Spleen (tissue), 7 donors: Measurements from ENCODE around the gene GAB4.

Source experiments
- POLR2A ChIP-seq, 3 donors: fragments of 450-650 bp; IDR thresholded peaks; one replicate each; pipeline ENCODE4 v1.5.1; 2017; ENCODE audit warnings: antibody characterized with exemption in 3 of 3, mild to moderate bottlenecking in 1 of 3
- POLR2AphosphoS5 ChIP-seq, 3 donors: sonication (generic); formaldehyde crosslinking; IDR thresholded peaks; one replicate each; pipeline ENCODE4 v1.5.1; 2017; ENCODE audit warnings: antibody characterized with exemption in 3 of 3
- TF ChIP-seq, protein P1 (sequence below), 11 experiments: fragments of 200-600 bp in 7 of 11; fragments of 450-650 bp in 4 of 11; sonication (generic) in 4 of 11; IDR thresholded peaks in 8 of 11; conservative IDR thresholded peaks in 3 of 11; 1 replicate in 7 of 11; 2 replicates in 4 of 11; pipeline versions ENCODE4 v1.4.0 to v1.8.0; 2016 to 2021; ENCODE audit warnings: antibody characterized with exemption in 11 of 11, inconsistent platforms in 4 of 11, mild to moderate bottlenecking in 1 of 11
- donor health status: DM: no; HTN: no; CAD: no; lungs with moderate emphysema.
- donor health status: DM: no; HTN: no; CAD: no.
- donor health status: DM: no; HTN: no; CAD: no.

DNA sequence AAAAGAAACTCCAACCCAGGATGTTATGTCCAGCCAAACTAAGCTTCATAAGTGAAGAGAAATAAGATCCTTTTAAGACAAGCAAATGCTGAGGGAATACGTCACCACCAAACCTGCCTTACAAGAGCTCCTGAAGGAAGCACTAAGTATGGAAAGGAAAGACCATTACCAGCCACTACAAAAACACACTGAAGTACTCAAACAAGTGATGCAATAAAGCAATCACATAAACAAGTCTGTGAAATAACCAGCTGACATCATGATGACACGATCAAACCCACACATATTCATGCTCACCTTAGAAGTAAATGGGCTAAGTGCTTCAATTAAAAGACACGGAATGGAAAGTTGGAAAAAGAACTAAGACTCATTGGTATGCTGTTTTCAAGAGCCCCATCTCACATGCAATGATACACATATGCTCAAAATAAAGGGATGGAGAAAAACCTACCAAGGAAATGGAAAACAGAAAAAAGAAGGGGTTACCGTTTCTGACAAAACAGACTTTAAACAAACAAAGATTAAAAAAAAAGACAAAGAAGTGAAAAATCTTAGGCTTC lies 82.5 kb downstream of the GAB4 start:
- TF ChIP-seq, protein P1, sequence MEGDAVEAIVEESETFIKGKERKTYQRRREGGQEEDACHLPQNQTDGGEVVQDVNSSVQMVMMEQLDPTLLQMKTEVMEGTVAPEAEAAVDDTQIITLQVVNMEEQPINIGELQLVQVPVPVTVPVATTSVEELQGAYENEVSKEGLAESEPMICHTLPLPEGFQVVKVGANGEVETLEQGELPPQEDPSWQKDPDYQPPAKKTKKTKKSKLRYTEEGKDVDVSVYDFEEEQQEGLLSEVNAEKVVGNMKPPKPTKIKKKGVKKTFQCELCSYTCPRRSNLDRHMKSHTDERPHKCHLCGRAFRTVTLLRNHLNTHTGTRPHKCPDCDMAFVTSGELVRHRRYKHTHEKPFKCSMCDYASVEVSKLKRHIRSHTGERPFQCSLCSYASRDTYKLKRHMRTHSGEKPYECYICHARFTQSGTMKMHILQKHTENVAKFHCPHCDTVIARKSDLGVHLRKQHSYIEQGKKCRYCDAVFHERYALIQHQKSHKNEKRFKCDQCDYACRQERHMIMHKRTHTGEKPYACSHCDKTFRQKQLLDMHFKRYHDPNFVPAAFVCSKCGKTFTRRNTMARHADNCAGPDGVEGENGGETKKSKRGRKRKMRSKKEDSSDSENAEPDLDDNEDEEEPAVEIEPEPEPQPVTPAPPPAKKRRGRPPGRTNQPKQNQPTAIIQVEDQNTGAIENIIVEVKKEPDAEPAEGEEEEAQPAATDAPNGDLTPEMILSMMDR (IDR thresholded peaks at IDR 0.05 in 8 of 11, conservative IDR thresholded peaks at IDR 0.05 in 3 of 11): no peak
- TF ChIP-seq POLR2A (IDR thresholded peaks at IDR 0.05) (no peak), POLR2AphosphoS5 (IDR thresholded peaks at IDR 0.05) (no peak)
